ENCODE results near the gene THRAP3.

The THRAP3 gene

DNA sequence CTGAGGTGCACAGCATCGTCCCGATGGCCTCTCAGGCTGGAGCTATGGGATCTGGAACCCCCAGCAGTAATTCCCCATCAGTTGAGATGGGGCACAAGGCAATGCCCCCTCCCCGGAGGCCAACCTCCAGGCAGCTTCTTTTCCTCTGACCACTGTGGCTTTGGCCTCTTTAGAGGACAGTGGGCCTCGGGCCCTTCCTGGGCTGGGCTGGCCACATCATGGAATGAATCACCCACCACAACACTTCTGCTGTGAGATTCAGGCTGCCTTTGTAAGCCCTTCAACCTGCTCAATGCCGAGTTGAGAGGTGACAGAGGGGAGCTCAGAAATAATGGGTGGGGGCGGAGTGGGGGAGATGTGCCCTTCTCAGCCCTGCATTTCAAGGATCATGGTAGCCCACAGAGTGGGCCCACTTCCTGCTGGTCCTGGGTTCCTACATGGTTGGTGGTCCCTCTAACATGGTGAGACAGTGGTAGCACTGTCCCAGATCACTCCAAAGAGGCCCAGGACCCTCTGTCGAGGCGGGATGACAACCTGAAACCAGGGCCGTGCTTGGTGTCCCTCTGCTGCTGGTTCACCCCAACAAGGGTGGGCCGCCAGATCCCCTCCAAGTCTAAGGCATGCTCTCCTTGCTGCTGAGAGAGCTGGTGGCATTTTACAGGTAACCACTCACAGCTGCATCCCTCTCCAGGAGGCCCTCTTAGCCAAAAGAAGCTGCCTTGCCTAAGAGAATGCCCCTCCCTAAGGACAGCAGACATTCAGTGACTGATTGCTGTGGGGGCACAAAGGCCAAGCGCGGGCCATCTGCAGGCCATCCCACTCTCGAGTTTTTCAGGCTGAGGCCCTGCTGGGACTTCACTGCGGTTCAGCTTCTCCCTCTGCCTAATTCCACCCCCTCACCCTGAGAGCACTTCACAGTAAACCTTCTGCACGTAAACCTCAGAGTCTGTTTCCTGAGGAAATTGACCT is 129.0 kb downstream of the THRAP3 start:
- DNase-seq (ENCODE audit: low spot score), result no peak

- no peak for DNase-seq (ENCODE audit: low spot score)
Measured at GRCh38 chr1:36354486-36354885, 130.2 kb downstream of the THRAP3 start.

Data from left forelimb (tissue), 1 donor.